Hematopoietic multipotent progenitor cell treated with erythropoietin and hydrocortisone succinate and interleukin-3 and kit ligand, for 6 days (in vitro differentiated cells): ENCODE data around the gene TTLL9.

ENCODE experiments used
- DNase-seq: peaks from one replicate; pipeline ENCODE4 v3.0.0-alpha.2; 2015

TTLL9 gene

GRCh38 chr20:31951530-31952453 is 81.4 kb downstream of the TTLL9 start, which contains the start of gene PDRG1:
PDRG1 (minus strand) TSS chr20:31952046; CDS start chr20:31951961, 85 bp downstream.
- peak; percentile 98 for DNase-seq

GRCh38 chr20:31953556-31954148 is 83.2 kb downstream of the TTLL9 start:
- DNase-seq = no peak

- DNase-seq = no peak
Measured at GRCh38 chr20:31954500-31954899, 84.1 kb downstream of the TTLL9 start.

- peak; percentile 55 for DNase-seq
Measured at GRCh38 chr20:31956556-31957526, 86.4 kb downstream of the TTLL9 start.

GRCh38 chr20:31962761-31963160 is 92.3 kb downstream of the TTLL9 start:
- DNase-seq = no peak

GRCh38 chr20:31963889-31964288 is 93.5 kb downstream of the TTLL9 start:
- no peak for DNase-seq

- no peak for DNase-seq
Measured at GRCh38 chr20:31966991-31967655, 96.7 kb downstream of the TTLL9 start.

GRCh38 chr20:31967830-31968249 is 97.4 kb downstream of the TTLL9 start, which contains the start of gene XKR7:
XKR7 (plus strand) TSS chr20:31968151; CDS start chr20:31968176, 25 bp downstream.
- peak; percentile 27 for DNase-seq

GRCh38 chr20:31968291-31969126 is 98.1 kb downstream of the TTLL9 start:
- DNase-seq = peak; percentile 84

GRCh38 chr20:31969991-31970390 is 99.6 kb downstream of the TTLL9 start:
- no peak for DNase-seq

- DNase-seq = no peak
Measured at GRCh38 chr20:31972471-31973021, 102.1 kb downstream of the TTLL9 start.

GRCh38 chr20:31974296-31974695 is 103.9 kb downstream of the TTLL9 start:
- no peak for DNase-seq

- DNase-seq = no peak
Measured at GRCh38 chr20:31974951-31975487, 104.6 kb downstream of the TTLL9 start.

GRCh38 chr20:31975874-31976273 is 105.4 kb downstream of the TTLL9 start:
- no peak for DNase-seq

GRCh38 chr20:31977080-31977479 is 106.6 kb downstream of the TTLL9 start:
- no peak for DNase-seq

GRCh38 chr20:31979713-31980426 is 109.4 kb downstream of the TTLL9 start:
- no peak for DNase-seq

GRCh38 chr20:31981784-31982183 is 111.3 kb downstream of the TTLL9 start:
- no peak for DNase-seq

GRCh38 chr20:31984981-31985471 is 114.6 kb downstream of the TTLL9 start:
- no peak for DNase-seq

GRCh38 chr20:31987744-31988143 is 117.3 kb downstream of the TTLL9 start:
- DNase-seq = no peak
